ENCODE results near the gene RACK1.
A peak's percentile ranks its signal among the peaks of the same experiment; 100 is the strongest.
"Not testable (repeated sequence)": the region's sequence is repeated elsewhere in the genome, so short reads cannot be mapped to it uniquely, and the experiment has no call there.

RACK1 gene

DNA sequence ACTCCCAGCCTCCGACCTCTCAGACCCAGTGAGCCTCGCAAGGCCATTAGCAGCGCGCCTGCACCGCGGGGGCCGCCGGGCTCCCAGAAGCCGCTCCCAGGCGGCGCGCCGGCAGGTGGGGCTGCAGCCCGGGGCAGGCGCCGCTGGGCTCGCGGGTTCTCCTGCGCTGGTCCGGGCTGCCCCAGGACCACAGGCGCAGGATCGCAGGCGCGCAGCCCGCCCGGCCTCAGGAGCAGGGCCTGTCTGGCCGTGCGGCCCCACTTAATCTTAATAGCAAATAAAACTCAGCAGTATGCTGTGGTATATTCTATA, 29.7 kb upstream of the RACK1 start:
- not testable (repeated sequence) for H2BK120ac ChIP-seq (ENCODE audit: low read depth, low read length); H4K5ac ChIP-seq (ENCODE audit: low read length); H2BK15ac ChIP-seq (replicated peaks; ENCODE audit: low read depth); H3K27me3 ChIP-seq (ENCODE audit: insufficient read depth, low read length, poor library complexity); H3K4ac ChIP-seq (ENCODE audit: low read depth, low read length); H3K4me1 ChIP-seq (ENCODE audit: control insufficient read depth, low read depth, low read length); H3K79me1 ChIP-seq (ENCODE audit: low read length); H3K27ac ChIP-seq (ENCODE audit: low read depth, low read length); H3K4me3 ChIP-seq (ENCODE audit: low read length); H3K23ac ChIP-seq (ENCODE audit: low read length); H2AK5ac ChIP-seq (ENCODE audit: low read length); H3K36me3 ChIP-seq (ENCODE audit: control insufficient read depth, insufficient read depth, low read length); H3K4me2 ChIP-seq (ENCODE audit: low read length); H3K79me2 ChIP-seq (ENCODE audit: control insufficient read depth, insufficient read depth, low read length); H3K18ac ChIP-seq (ENCODE audit: low read length); H2BK5ac ChIP-seq (ENCODE audit: low read length); H4K8ac ChIP-seq (ENCODE audit: low read depth, low read length)
- Histone ChIP-seq H3K56ac (ENCODE audit: low read length) (peak overlapping the region; percentile 74), H3K9ac (ENCODE audit: low read length) (peak overlapping the region; percentile 53)
- peak; percentile 81 for DNase-seq
- WGBS (ENCODE audit: extremely low coverage, insufficient coverage, low lambda C conversion rate) = no CpG with 5 or more reads among the region's 28 CpGs

DNA sequence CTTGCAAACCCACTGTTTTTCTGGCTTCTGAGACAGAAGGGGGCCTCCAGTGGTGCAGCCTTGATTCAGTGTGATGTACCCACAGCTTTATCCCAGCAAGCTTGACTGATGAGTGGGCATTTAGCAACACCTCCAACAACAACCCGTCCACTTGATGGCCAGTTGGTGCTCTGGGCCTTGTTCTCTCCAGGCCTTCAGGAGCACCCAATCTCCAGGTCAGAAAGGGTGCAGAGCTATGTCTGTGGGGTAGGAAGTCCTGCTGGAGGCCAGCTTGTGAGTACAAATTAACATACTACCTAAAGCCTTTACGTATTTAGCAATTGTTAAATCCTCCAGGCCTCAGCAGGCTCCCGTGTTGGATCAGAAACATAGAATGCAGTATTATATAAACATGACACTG, 27.4 kb upstream of the RACK1 start:
- Histone ChIP-seq H3K79me1 (ENCODE audit: low read length) (no peaks in the 10 kb centered on the region), H4K5ac (ENCODE audit: low read length) (no peak overlapping the region), H3K23ac (ENCODE audit: low read length) (no peak overlapping the region), H2BK120ac (ENCODE audit: low read depth, low read length) (no peak overlapping the region), H2BK15ac (replicated peaks; ENCODE audit: low read depth) (no peak overlapping the region), H3K18ac (ENCODE audit: low read length) (no peak overlapping the region), H2AK5ac (ENCODE audit: low read length) (no peak overlapping the region), H3K4ac (ENCODE audit: low read depth, low read length) (no peak overlapping the region), H3K27me3 (ENCODE audit: insufficient read depth, low read length, poor library complexity) (no peaks in the 10 kb centered on the region), H3K4me3 (ENCODE audit: low read length) (no peak overlapping the region), H3K79me2 (ENCODE audit: control insufficient read depth, insufficient read depth, low read length) (no peaks in the 10 kb centered on the region), H3K56ac (ENCODE audit: low read length) (no peak overlapping the region), H2BK5ac (ENCODE audit: low read length) (no peak overlapping the region), H3K9ac (ENCODE audit: low read length) (no peak overlapping the region), H3K27ac (ENCODE audit: low read depth, low read length) (no peak overlapping the region), H3K36me3 (ENCODE audit: control insufficient read depth, insufficient read depth, low read length) (no peaks in the 10 kb centered on the region), H3K4me1 (ENCODE audit: control insufficient read depth, low read depth, low read length) (peaks cover 2% of the 10 kb centered on the region), H4K8ac (ENCODE audit: low read depth, low read length) (no peak overlapping the region), H3K4me2 (ENCODE audit: low read length) (no peak overlapping the region)
- WGBS (ENCODE audit: extremely low coverage, insufficient coverage, low lambda C conversion rate) = no CpG with 5 or more reads among the region's 3 CpGs
- DNase-seq = no peak

- H3K4ac ChIP-seq (ENCODE audit: low read depth, low read length); H3K9ac ChIP-seq (ENCODE audit: low read length); H2BK5ac ChIP-seq (ENCODE audit: low read length); H3K4me1 ChIP-seq (ENCODE audit: control insufficient read depth, low read depth, low read length); H4K5ac ChIP-seq (ENCODE audit: low read length); H3K79me1 ChIP-seq (ENCODE audit: low read length); H4K8ac ChIP-seq (ENCODE audit: low read depth, low read length); H3K4me3 ChIP-seq (ENCODE audit: low read length); DNase-seq; H3K27ac ChIP-seq (ENCODE audit: low read depth, low read length); H3K79me2 ChIP-seq (ENCODE audit: control insufficient read depth, insufficient read depth, low read length); H3K18ac ChIP-seq (ENCODE audit: low read length); H2BK15ac ChIP-seq (replicated peaks; ENCODE audit: low read depth); H3K4me2 ChIP-seq (ENCODE audit: low read length); H3K27me3 ChIP-seq (ENCODE audit: insufficient read depth, low read length, poor library complexity); H2AK5ac ChIP-seq (ENCODE audit: low read length); H3K36me3 ChIP-seq (ENCODE audit: control insufficient read depth, insufficient read depth, low read length); H3K23ac ChIP-seq (ENCODE audit: low read length); H2BK120ac ChIP-seq (ENCODE audit: low read depth, low read length): not testable (repeated sequence)
- WGBS (ENCODE audit: extremely low coverage, insufficient coverage, low lambda C conversion rate) = no CpG with 5 or more reads among the region's 12 CpGs
- peak overlapping the region; percentile 1 for H3K56ac ChIP-seq (ENCODE audit: low read length)
These were observed 24.2 kb upstream of the RACK1 start for GRCh38 chr5:181267907-181268306.

DNA sequence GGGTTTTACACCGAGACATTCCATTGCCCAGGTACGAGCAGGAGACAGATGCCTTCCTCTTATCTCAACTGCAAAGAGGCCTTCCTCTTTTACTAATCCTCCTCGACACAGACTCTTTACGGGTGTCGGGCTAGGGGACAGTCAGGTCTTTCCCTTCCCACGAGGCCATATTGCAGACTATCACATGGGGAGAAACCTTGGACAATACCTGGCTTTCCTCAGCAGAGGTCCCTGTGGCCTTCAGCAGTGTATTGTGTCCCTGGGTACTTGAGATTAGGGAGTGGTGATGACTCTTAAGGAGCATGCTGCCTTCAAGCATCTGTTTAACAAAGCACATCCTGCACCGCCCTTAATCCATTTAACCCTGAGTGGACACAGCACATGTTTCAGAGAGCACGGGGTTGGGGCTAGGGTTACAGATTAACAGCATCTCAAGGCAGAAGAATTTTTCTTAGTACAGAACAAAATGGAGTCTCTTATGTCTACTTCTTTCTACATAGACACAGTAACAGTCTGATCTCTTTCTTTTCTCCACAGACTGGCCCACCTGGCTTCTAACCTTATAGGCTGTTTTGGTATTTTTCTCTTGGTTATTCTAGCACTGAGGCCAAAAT, 23.7 kb upstream of the RACK1 start:
- not testable (repeated sequence) for H3K9ac ChIP-seq (ENCODE audit: low read length); H3K4me2 ChIP-seq (ENCODE audit: low read length); H4K5ac ChIP-seq (ENCODE audit: low read length); H2BK5ac ChIP-seq (ENCODE audit: low read length); H3K27ac ChIP-seq (ENCODE audit: low read depth, low read length); H3K18ac ChIP-seq (ENCODE audit: low read length); H3K79me2 ChIP-seq (ENCODE audit: control insufficient read depth, insufficient read depth, low read length); H3K23ac ChIP-seq (ENCODE audit: low read length); H4K8ac ChIP-seq (ENCODE audit: low read depth, low read length); H2BK120ac ChIP-seq (ENCODE audit: low read depth, low read length); H2AK5ac ChIP-seq (ENCODE audit: low read length); H3K36me3 ChIP-seq (ENCODE audit: control insufficient read depth, insufficient read depth, low read length); H3K4me1 ChIP-seq (ENCODE audit: control insufficient read depth, low read depth, low read length); H3K4me3 ChIP-seq (ENCODE audit: low read length); H3K79me1 ChIP-seq (ENCODE audit: low read length); H2BK15ac ChIP-seq (replicated peaks; ENCODE audit: low read depth); H3K4ac ChIP-seq (ENCODE audit: low read depth, low read length); H3K27me3 ChIP-seq (ENCODE audit: insufficient read depth, low read length, poor library complexity)
- WGBS (ENCODE audit: extremely low coverage, insufficient coverage, low lambda C conversion rate) = no CpG with 5 or more reads among the region's 8 CpGs
- peak overlapping the region; percentile 1 for H3K56ac ChIP-seq (ENCODE audit: low read length)
- DNase-seq = peak; percentile 88

GRCh38 chr5:181265092-181265671, 21.5 kb upstream of the RACK1 start:
- Histone ChIP-seq H3K27me3 (ENCODE audit: insufficient read depth, low read length, poor library complexity) (no peaks in the 10 kb centered on the region), H3K36me3 (ENCODE audit: control insufficient read depth, insufficient read depth, low read length) (peaks cover 5% of the 10 kb centered on the region), H2AK5ac (ENCODE audit: low read length) (no peak overlapping the region), H3K79me2 (ENCODE audit: control insufficient read depth, insufficient read depth, low read length) (peaks cover 5% of the 10 kb centered on the region), H2BK120ac (ENCODE audit: low read depth, low read length) (no peak overlapping the region), H3K27ac (ENCODE audit: low read depth, low read length) (no peak overlapping the region), H2BK15ac (replicated peaks; ENCODE audit: low read depth) (no peak overlapping the region), H3K9ac (ENCODE audit: low read length) (no peak overlapping the region), H4K5ac (ENCODE audit: low read length) (no peak overlapping the region), H3K4me1 (ENCODE audit: control insufficient read depth, low read depth, low read length) (peaks cover 4% of the 10 kb centered on the region), H3K18ac (ENCODE audit: low read length) (no peak overlapping the region), H3K79me1 (ENCODE audit: low read length) (peaks cover 11% of the 10 kb centered on the region), H2BK5ac (ENCODE audit: low read length) (no peak overlapping the region), H3K4me2 (ENCODE audit: low read length) (no peak overlapping the region), H3K4me3 (ENCODE audit: low read length) (no peak overlapping the region), H3K56ac (ENCODE audit: low read length) (no peak overlapping the region), H3K23ac (ENCODE audit: low read length) (no peak overlapping the region), H4K8ac (ENCODE audit: low read depth, low read length) (no peak overlapping the region), H3K4ac (ENCODE audit: low read depth, low read length) (no peak overlapping the region)
- DNase-seq = no peak
- WGBS (ENCODE audit: extremely low coverage, insufficient coverage, low lambda C conversion rate) = no CpG with 5 or more reads among the region's 18 CpGs

DNA sequence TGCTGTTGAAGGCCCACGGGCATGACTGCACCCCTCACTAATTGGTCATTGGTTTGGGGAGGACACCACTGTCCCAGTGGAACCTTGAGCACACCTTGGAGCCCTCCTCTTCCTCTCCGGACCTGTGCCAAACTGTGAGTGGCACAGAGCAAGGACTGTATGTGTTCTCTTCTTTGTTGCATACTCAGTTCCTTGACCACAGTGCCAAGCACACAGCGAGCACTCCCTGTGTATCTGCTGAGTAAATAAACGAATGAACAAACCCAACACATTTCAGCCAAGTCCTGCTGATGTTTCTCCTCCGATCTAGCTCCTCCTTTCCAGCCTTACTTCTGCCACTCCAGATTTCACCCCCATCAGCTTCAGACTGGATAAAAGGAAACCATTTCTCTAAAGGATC, 19.9 kb upstream of the RACK1 start:
- no CpG with 5 or more reads among the region's 5 CpGs for WGBS (ENCODE audit: extremely low coverage, insufficient coverage, low lambda C conversion rate)

More for the DNA sequence above, 19.9 kb upstream of the RACK1 start:
- H3K27me3 ChIP-seq (ENCODE audit: insufficient read depth, low read length, poor library complexity) = no peaks in the 10 kb centered on the region
- H4K5ac ChIP-seq (ENCODE audit: low read length) = no peak overlapping the region
- H2BK5ac ChIP-seq (ENCODE audit: low read length) = no peak overlapping the region
- peaks cover 6% of the 10 kb centered on the region for H3K4me1 ChIP-seq (ENCODE audit: control insufficient read depth, low read depth, low read length)
- H2BK15ac ChIP-seq (replicated peaks; ENCODE audit: low read depth) = no peak overlapping the region
- H4K8ac ChIP-seq (ENCODE audit: low read depth, low read length) = no peak overlapping the region
- no peak overlapping the region for H3K4ac ChIP-seq (ENCODE audit: low read depth, low read length)
- no peak overlapping the region for H2AK5ac ChIP-seq (ENCODE audit: low read length)
- peaks cover 7% of the 10 kb centered on the region for H3K79me2 ChIP-seq (ENCODE audit: control insufficient read depth, insufficient read depth, low read length)
- no peak overlapping the region for H3K9ac ChIP-seq (ENCODE audit: low read length)
- H2BK120ac ChIP-seq (ENCODE audit: low read depth, low read length) = no peak overlapping the region
- H3K18ac ChIP-seq (ENCODE audit: low read length) = no peak overlapping the region
- H3K4me3 ChIP-seq (ENCODE audit: low read length) = no peak overlapping the region
- H3K4me2 ChIP-seq (ENCODE audit: low read length) = no peak overlapping the region
- H3K36me3 ChIP-seq (ENCODE audit: control insufficient read depth, insufficient read depth, low read length) = peaks cover 5% of the 10 kb centered on the region
- peaks cover 17% of the 10 kb centered on the region for H3K79me1 ChIP-seq (ENCODE audit: low read length)
- H3K23ac ChIP-seq (ENCODE audit: low read length) = no peak overlapping the region
- no peak overlapping the region for H3K27ac ChIP-seq (ENCODE audit: low read depth, low read length)
- no peak for DNase-seq
- H3K56ac ChIP-seq (ENCODE audit: low read length) = no peak overlapping the region

All from mesendoderm (in vitro differentiated cells).